ENCODE measurements around the gene ZNF639. TPM values are rescaled to one million over a fixed set of nuclear protein-coding genes. Genes with fewer than 3 reads are reported as not detected.
A peak's percentile ranks its signal among the peaks of the same experiment; 100 is the strongest.

The ZNF639 gene
- total and polyA plus RNA-seq, 8 donors = 15.7 to 66.1 (median 30.4) TPM

DNA sequence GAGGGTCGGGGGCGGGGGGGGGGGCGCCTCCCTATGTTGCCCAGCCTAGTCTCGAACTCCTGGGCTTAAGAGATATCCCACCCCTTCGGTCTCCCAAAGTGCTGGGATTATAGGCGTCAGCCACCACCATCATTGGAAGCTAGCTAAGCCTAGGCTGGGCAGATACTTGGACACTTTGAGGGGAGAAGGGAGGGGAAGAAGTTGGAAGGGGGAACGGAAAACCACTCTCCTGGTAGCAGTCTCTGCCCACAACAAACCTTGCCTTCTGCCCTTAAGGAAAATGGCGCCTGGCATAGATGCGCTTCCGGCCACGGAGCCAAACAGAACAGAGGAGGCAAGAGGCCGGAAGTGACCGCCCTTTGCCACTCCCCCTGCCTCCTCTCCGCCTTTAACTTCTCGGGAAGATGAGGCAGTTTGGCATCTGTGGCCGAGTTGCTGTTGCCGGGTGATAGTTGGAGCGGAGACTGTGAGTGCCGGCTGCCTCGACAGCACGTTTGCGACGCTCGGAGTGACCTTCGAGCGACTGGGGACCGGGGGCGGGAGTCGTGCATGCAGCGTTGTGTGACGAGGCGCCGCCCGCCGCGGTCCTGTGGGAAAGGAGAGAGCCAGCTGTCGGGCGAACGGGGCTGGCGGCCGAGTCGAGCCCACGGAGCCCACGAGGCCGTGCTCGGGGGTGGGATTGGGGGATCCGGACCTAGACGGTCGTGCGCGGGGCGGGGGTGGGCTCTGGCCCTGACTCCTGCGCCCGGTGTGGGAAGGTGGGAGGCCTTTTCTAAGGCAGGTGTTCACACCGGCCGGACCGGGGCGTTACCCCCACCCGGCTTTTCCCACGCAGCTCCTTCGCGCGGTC is 24.7 kb downstream of the ZNF639 start, which contains the start of gene MFN1:
Gene MFN1 (plus strand): TSS at position 365 of the 850 bp plus-strand sequence. CDS start 1,143 bp downstream, outside the sequence.
- peak; percentile 95 to 98 for DNase-seq
- WGBS, 5 donors = 0 to 1% (median 0%) methylated on average over 21 to 63 of the region's 63 CpGs
- TF ChIP-seq POLR2AphosphoS5 (IDR thresholded peaks at IDR 0.05) = peak; percentile 71 to 90 (median 80)
- no peak for TF ChIP-seq POLR2A (IDR thresholded peaks at IDR 0.05)
- Histone ChIP-seq H3K36me3 (peaks cover 17 to 32% (median 21%) of the 10 kb centered on the region in 4 donors), H3K27ac (peak within 1 kb of the TSS; percentile 88 to 92 (median 90)), H3K4me1 (peaks cover 14 to 39% (median 19%) of the 10 kb centered on the region in 4 donors), H3K9me3 (no peaks in the 10 kb centered on the region), H3K27me3 (no peaks in the 10 kb centered on the region), H3K4me3 (peak within 1 kb of the TSS; percentile 82 to 97 (median 92))
- intact Hi-C loops (cut with DNase I; ENCODE audit: low total_unique reads) = no loop called here

DNA sequence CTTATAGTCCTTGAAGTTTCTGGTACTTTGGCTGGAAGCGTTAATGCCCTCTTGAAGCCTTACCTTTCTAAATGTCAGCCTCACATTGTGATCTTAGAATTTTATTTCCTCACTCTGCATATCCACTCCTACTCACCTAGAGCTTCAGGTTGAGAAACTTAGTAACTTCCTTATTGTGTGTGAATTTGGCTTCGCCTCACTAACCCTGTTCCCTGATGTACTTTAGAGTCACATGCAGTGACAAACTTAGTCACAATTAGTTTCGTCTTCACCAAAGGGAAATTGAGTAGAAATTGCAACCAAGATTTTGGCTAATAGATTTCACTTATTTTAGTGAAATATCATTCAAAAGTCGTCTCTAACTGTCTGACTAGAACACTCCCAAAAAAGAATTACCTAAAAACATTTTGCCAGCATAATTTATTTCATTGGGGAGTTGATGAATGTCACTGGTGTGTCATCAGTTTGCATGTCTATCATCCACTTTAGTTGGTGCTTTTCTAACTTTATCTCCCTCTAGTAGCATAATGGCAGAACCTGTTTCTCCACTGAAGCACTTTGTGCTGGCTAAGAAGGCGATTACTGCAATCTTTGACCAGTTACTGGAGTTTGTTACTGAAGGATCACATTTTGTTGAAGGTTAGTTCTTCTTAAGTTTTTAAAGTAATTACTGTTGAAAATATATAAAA is 25.6 kb downstream of the ZNF639 start:
- Histone ChIP-seq H3K27me3 (no peaks in the 10 kb centered on the region), H3K36me3 (peaks cover 24 to 41% (median 30%) of the 10 kb centered on the region in 4 donors), H3K4me1 (peaks cover 14 to 39% (median 19%) of the 10 kb centered on the region in 4 donors), H3K27ac (peak overlapping the region in 4 of 5 donors; percentile 88 to 92 (median 90)), H3K9me3 (no peaks in the 10 kb centered on the region), H3K4me3 (peak overlapping the region; percentile 82 to 97 (median 92))
- TF ChIP-seq POLR2AphosphoS5 (IDR thresholded peaks at IDR 0.05) (no peak), EP300 (IDR thresholded peaks at IDR 0.05) (no peak), POLR2A (IDR thresholded peaks at IDR 0.05) (no peak)
- TF ChIP-seq, protein P1, sequence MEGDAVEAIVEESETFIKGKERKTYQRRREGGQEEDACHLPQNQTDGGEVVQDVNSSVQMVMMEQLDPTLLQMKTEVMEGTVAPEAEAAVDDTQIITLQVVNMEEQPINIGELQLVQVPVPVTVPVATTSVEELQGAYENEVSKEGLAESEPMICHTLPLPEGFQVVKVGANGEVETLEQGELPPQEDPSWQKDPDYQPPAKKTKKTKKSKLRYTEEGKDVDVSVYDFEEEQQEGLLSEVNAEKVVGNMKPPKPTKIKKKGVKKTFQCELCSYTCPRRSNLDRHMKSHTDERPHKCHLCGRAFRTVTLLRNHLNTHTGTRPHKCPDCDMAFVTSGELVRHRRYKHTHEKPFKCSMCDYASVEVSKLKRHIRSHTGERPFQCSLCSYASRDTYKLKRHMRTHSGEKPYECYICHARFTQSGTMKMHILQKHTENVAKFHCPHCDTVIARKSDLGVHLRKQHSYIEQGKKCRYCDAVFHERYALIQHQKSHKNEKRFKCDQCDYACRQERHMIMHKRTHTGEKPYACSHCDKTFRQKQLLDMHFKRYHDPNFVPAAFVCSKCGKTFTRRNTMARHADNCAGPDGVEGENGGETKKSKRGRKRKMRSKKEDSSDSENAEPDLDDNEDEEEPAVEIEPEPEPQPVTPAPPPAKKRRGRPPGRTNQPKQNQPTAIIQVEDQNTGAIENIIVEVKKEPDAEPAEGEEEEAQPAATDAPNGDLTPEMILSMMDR (IDR thresholded peaks at IDR 0.05) = no peak
- WGBS, 5 donors = 15 to 25% (median 18%) methylated on average over 5 of the region's 5 CpGs
- DNase-seq = peak in 1 of 2 donors; percentile 62
- intact Hi-C loops (cut with DNase I; ENCODE audit: low total_unique reads) = no loop called here

DNA sequence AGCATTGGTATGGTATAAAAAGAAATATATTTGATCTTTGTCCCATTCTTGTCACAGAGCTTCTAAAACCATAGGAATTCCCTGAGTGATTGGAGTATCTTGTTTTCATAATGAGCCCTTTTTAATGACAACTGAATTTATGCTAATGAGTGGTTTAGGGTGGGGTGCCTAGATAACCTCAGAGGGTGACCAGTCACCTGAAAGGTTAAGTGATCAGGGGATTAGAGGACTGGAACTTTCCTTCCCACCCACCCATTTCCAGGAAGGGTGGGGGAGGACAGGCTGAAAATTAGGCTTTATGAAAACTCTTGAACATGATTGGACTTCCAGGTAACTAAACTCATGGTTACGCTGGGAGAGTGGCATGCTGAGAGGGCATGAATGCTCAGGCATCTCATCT is 33.2 kb downstream of the ZNF639 start:
- TF ChIP-seq POLR2A (IDR thresholded peaks at IDR 0.05) = no peak
- no peak for DNase-seq
- 90 to 100% (median 95%) methylated on average over 1 of the region's 1 CpG for WGBS, 5 donors
- no peak overlapping the region for H3K27ac ChIP-seq
- H3K27me3 ChIP-seq = no peaks in the 10 kb centered on the region
- no peak overlapping the region for H3K4me3 ChIP-seq
- H3K36me3 ChIP-seq = peaks cover 68 to 100% (median 100%) of the 10 kb centered on the region in 4 donors
- intact Hi-C loops (cut with DNase I; ENCODE audit: low total_unique reads) = no loop called here
- no peaks in the 10 kb centered on the region for H3K9me3 ChIP-seq
- H3K4me1 ChIP-seq = peaks cover 0 to 9% (median 0%) of the 10 kb centered on the region in 4 donors

DNA sequence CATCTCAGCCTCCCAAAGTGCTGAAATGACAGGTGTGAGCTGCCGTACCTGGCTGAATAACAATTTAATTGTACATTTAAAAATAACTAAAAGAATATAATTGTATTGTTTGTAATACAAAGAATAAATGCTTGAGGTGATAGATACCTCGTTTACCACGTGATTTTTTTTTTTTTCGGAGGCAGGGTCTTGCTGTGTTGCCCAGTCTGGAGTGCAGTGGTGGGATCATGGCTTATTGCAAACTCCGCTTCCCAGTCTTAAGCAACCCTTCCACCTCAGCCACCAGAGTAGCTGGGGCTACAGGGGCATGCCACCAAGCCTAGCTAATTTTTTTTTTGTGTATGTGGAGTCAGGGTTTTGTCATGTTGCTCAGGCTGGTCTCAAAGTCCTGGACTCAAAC is 40.5 kb downstream of the ZNF639 start:
- Histone ChIP-seq H3K4me3 (no peak overlapping the region), H3K27ac (no peak overlapping the region), H3K27me3 (no peaks in the 10 kb centered on the region), H3K36me3 (peaks cover 68 to 100% (median 100%) of the 10 kb centered on the region in 4 donors), H3K9me3 (no peaks in the 10 kb centered on the region), H3K4me1 (no peaks in the 10 kb centered on the region)
- DNase-seq = no peak
- intact Hi-C loops (cut with DNase I; ENCODE audit: low total_unique reads) = no loop called here
- WGBS, 5 donors = 92 to 97% (median 95%) methylated on average over 5 of the region's 5 CpGs
- TF ChIP-seq POLR2AphosphoS5 (IDR thresholded peaks at IDR 0.05) (no peak), EP300 (IDR thresholded peaks at IDR 0.05) (no peak), POLR2A (IDR thresholded peaks at IDR 0.05) (no peak)
- TF ChIP-seq, protein P1 (IDR thresholded peaks at IDR 0.05) = no peak

DNA sequence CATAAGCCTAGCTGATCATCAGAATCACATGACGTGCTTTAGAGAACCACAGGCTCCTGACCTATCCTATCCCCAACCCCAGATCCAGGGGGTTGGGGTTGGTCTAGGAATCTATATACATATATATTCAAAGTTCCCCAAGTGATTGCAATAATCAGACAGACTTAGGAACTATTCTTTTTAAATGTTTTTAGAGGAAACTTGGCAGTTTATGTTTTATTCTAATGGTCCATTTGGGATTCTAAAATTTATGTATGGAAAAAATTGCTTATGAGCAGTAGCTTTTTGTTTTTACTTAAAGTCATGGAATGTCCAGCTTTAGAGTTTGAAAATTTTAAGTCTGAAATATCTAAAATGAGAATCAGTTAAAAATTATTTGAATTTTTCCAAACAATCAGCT is 46.8 kb downstream of the ZNF639 start:
- no peaks in the 10 kb centered on the region for H3K9me3 ChIP-seq
- WGBS, 5 donors = 83 to 100% (median 100%) methylated on average over 1 of the region's 1 CpG
- H3K36me3 ChIP-seq = peaks cover 34 to 85% (median 74%) of the 10 kb centered on the region in 4 donors
- TF ChIP-seq EP300 (IDR thresholded peaks at IDR 0.05) (no peak), POLR2A (IDR thresholded peaks at IDR 0.05) (no peak), POLR2AphosphoS5 (IDR thresholded peaks at IDR 0.05) (no peak)
- TF ChIP-seq, protein P1 (IDR thresholded peaks at IDR 0.05) = no peak
- no peaks in the 10 kb centered on the region for H3K4me1 ChIP-seq
- no peak overlapping the region for H3K4me3 ChIP-seq
- DNase-seq = no peak
- H3K27ac ChIP-seq = no peak overlapping the region
- H3K27me3 ChIP-seq = no peaks in the 10 kb centered on the region
- intact Hi-C loops (cut with DNase I; ENCODE audit: low total_unique reads) = no loop called here
